ENCODE results near the gene ARID3C. TPM values are rescaled to one million over a fixed set of nuclear protein-coding genes. Genes with fewer than 3 reads are reported as not detected.

The ARID3C gene
- total and polyA plus RNA-seq, 2 experiments from 2014 or later = 0.49 TPM; not detected in 1

DNA sequence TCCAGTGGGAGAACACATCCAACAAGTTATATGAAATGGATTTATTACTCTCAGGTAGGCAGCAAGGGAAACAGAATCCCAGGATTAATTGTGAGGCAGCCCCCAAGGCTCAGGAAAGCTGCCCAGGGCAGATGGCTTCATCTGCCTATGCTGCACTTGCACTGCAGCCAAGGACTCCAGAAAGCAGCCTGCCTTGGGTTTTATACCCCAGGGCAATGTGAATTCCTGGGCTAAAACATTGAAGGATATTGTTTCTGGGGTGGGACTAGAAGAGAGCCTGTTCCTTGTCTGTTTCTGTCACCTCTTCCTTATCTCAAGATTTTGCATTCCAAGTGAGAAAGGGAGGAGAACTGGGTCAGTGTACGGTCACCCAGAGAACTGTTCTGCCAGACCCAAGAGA, 42.4 kb upstream of the ARID3C start:
- H3K4me2 ChIP-seq = no peak overlapping the region
- Mint-ChIP-seq H3K36me3 (ENCODE audit: low read depth) (peaks cover 27% of the 10 kb centered on the region), H3K4me1 (peaks cover 3% of the 10 kb centered on the region; the same call in 2 of the 3 replicates), H3K27ac (no peak overlapping the region), H3K27me3 (ENCODE audit: insufficient read depth, low read depth, poor library complexity) (peaks cover 14% of the 10 kb centered on the region), H3K4me3 (no peak overlapping the region), H3K9me3 (peaks cover 15% of the 10 kb centered on the region)
- no peaks in the 10 kb centered on the region for H3F3A ChIP-seq (replicated peaks; ENCODE audit: low read depth)
- no peaks in the 10 kb centered on the region for H3K4me1 ChIP-seq (ENCODE audit: insufficient read depth)
- TF ChIP-seq, protein P1, sequence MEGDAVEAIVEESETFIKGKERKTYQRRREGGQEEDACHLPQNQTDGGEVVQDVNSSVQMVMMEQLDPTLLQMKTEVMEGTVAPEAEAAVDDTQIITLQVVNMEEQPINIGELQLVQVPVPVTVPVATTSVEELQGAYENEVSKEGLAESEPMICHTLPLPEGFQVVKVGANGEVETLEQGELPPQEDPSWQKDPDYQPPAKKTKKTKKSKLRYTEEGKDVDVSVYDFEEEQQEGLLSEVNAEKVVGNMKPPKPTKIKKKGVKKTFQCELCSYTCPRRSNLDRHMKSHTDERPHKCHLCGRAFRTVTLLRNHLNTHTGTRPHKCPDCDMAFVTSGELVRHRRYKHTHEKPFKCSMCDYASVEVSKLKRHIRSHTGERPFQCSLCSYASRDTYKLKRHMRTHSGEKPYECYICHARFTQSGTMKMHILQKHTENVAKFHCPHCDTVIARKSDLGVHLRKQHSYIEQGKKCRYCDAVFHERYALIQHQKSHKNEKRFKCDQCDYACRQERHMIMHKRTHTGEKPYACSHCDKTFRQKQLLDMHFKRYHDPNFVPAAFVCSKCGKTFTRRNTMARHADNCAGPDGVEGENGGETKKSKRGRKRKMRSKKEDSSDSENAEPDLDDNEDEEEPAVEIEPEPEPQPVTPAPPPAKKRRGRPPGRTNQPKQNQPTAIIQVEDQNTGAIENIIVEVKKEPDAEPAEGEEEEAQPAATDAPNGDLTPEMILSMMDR (conservative IDR thresholded peaks at IDR 0.05; ENCODE audit: low read depth in 2 of 2) = no peak
- TF ChIP-seq POLR2AphosphoS5 (IDR thresholded peaks at IDR 0.05; ENCODE audit: low read depth) (no peak), ZNF331 (CRISPR knock-in tag; IDR thresholded peaks at IDR 0.05; ENCODE audit: low read depth) (no peak), STAT1 (IDR thresholded peaks at IDR 0.05; ENCODE audit: unreplicated experiment) (no peak), EZH2 (IDR thresholded peaks at IDR 0.05; ENCODE audit: low read depth, unreplicated experiment) (no peak), CREB1 (CRISPR knock-in tag; IDR thresholded peaks at IDR 0.05; ENCODE audit: low read depth) (no peak)
- TF ChIP-seq, protein P2, sequence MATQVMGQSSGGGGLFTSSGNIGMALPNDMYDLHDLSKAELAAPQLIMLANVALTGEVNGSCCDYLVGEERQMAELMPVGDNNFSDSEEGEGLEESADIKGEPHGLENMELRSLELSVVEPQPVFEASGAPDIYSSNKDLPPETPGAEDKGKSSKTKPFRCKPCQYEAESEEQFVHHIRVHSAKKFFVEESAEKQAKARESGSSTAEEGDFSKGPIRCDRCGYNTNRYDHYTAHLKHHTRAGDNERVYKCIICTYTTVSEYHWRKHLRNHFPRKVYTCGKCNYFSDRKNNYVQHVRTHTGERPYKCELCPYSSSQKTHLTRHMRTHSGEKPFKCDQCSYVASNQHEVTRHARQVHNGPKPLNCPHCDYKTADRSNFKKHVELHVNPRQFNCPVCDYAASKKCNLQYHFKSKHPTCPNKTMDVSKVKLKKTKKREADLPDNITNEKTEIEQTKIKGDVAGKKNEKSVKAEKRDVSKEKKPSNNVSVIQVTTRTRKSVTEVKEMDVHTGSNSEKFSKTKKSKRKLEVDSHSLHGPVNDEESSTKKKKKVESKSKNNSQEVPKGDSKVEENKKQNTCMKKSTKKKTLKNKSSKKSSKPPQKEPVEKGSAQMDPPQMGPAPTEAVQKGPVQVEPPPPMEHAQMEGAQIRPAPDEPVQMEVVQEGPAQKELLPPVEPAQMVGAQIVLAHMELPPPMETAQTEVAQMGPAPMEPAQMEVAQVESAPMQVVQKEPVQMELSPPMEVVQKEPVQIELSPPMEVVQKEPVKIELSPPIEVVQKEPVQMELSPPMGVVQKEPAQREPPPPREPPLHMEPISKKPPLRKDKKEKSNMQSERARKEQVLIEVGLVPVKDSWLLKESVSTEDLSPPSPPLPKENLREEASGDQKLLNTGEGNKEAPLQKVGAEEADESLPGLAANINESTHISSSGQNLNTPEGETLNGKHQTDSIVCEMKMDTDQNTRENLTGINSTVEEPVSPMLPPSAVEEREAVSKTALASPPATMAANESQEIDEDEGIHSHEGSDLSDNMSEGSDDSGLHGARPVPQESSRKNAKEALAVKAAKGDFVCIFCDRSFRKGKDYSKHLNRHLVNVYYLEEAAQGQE (IDR thresholded peaks at IDR 0.05; ENCODE audit: unreplicated experiment) = no peak
- TF ChIP-seq, protein P3, sequence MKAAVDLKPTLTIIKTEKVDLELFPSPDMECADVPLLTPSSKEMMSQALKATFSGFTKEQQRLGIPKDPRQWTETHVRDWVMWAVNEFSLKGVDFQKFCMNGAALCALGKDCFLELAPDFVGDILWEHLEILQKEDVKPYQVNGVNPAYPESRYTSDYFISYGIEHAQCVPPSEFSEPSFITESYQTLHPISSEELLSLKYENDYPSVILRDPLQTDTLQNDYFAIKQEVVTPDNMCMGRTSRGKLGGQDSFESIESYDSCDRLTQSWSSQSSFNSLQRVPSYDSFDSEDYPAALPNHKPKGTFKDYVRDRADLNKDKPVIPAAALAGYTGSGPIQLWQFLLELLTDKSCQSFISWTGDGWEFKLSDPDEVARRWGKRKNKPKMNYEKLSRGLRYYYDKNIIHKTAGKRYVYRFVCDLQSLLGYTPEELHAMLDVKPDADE (IDR thresholded peaks at IDR 0.05) = no peak
- no peaks in the 10 kb centered on the region for H3K27me3 ChIP-seq (ENCODE audit: insufficient read depth)
- H3K36me3 ChIP-seq (ENCODE audit: insufficient read depth) = no peaks in the 10 kb centered on the region
- DNase-seq (ENCODE audit: low spot score) (no peak), ATAC-seq (no peak)
- no peak overlapping the region for H3K27ac ChIP-seq (ENCODE audit: low read depth)
- H3K79me2 ChIP-seq (replicated peaks; ENCODE audit: insufficient read depth) = peaks cover 6% of the 10 kb centered on the region; the same call in 1 of the 2 replicates
- H2AFZ ChIP-seq = no peak overlapping the region
- no peaks in the 10 kb centered on the region for H3K9me2 ChIP-seq (ENCODE audit: insufficient read depth)
- peaks cover 2% of the 10 kb centered on the region; the same call in 1 of the 2 replicates for H4K20me1 ChIP-seq (replicated peaks; ENCODE audit: insufficient read depth)
- H3K4me3 ChIP-seq = no peak overlapping the region

Measured in GM23338 (cell line).